Neural progenitor cell (in vitro differentiated cells): ENCODE results near the gene FALEC. TPM values are rescaled to one million over a fixed set of nuclear protein-coding genes. Genes with fewer than 3 reads are reported as not detected.

Experiments used
- DNase-seq: peaks from one replicate; pipeline ENCODE4 v3.0.0-alpha.2; 2016; ENCODE audit warnings: low spot score
- H2AFZ ChIP-seq: fragments of 200-600 bp; sonication (generic); replicated peaks from 2 replicates; pipeline ENCODE4 v1.6.1; 2016; ENCODE audit warnings: antibody characterized with exemption
- H3F3A ChIP-seq: fragments of 200-600 bp; sonication (generic); 2 replicates; pipeline ENCODE4 v1.6.1; 2016; ENCODE audit warnings: antibody characterized with exemption, low read depth
- H3K27ac ChIP-seq: fragments of 200-600 bp; sonication (generic); 2 replicates; pipeline ENCODE4 v1.5.1; 2016; ENCODE audit warnings: mild to moderate bottlenecking
- H3K27me3 ChIP-seq: fragments of 200-600 bp; sonication (generic); 2 replicates; pipeline ENCODE4 v1.6.1; 2016; ENCODE audit warnings: mild to moderate bottlenecking, moderate library complexity
- H3K36me3 ChIP-seq: fragments of 200-600 bp; sonication (generic); 2 replicates; pipeline ENCODE4 v1.5.1; 2016
- H3K4me1 ChIP-seq: fragments of 200-600 bp; sonication (generic); 2 replicates; pipeline ENCODE4 v1.6.1; 2016; ENCODE audit warnings: mixed run types
- H3K4me2 ChIP-seq: fragments of 200-600 bp; sonication (generic); 2 replicates; pipeline ENCODE4 v1.6.1; 2016
- H3K4me3 ChIP-seq: fragments of 200-600 bp; sonication (generic); 2 replicates; pipeline ENCODE4 v1.5.1; 2016
- H3K79me2 ChIP-seq: fragments of 200-600 bp; sonication (generic); 2 replicates; pipeline ENCODE4 v1.6.1; 2016; ENCODE audit warnings: low read depth
- H3K9ac ChIP-seq: fragments of 200-600 bp; sonication (generic); 2 replicates; pipeline ENCODE4 v1.6.1; 2016
- H3K9me3 ChIP-seq: fragments of 200-600 bp; sonication (generic); 2 replicates; pipeline ENCODE4 v1.5.1; 2016; ENCODE audit warnings: low read depth
- H4K20me1 ChIP-seq: fragments of 200-600 bp; sonication (generic); 2 replicates; pipeline ENCODE4 v1.6.1; 2016; ENCODE audit warnings: low read depth
- H3K27ac Mint-ChIP-seq: 3 replicates; pipeline ENCODE4 v1.8.0; 2021; ENCODE audit warnings: mixed read lengths
- H3K27me3 Mint-ChIP-seq: 2 replicates; pipeline ENCODE4 v1.8.0; 2022; ENCODE audit warnings: low read depth, mild to moderate bottlenecking, inconsistent platforms, moderate library complexity, mixed read lengths; ENCODE audit not compliant: insufficient read depth
- H3K36me3 Mint-ChIP-seq: 3 replicates; pipeline ENCODE4 v1.8.0; 2021; ENCODE audit warnings: mixed read lengths
- H3K4me1 Mint-ChIP-seq: 3 replicates; pipeline ENCODE4 v1.8.0; 2021; ENCODE audit warnings: mixed read lengths
- H3K4me3 Mint-ChIP-seq: 3 replicates; pipeline ENCODE4 v1.8.0; 2021; ENCODE audit warnings: mild to moderate bottlenecking, moderate library complexity, mixed read lengths
- H3K9me3 Mint-ChIP-seq: 3 replicates; pipeline ENCODE4 v1.8.0; 2020; ENCODE audit warnings: mixed read lengths
- EZH2 ChIP-seq: fragments of 200-600 bp; sonication (generic); IDR thresholded peaks from 2 replicates; pipeline ENCODE4 v1.6.1; 2017; ENCODE audit warnings: antibody characterized with exemption, mild to moderate bottlenecking, moderate library complexity
- EZH2phosphoT487 ChIP-seq: fragments of 200-600 bp; sonication (generic); IDR thresholded peaks from 2 replicates; pipeline ENCODE4 v1.6.1; 2017; ENCODE audit warnings: antibody characterized with exemption
- total RNA-seq: library from RNA; depleted of rRNA; stranded (reverse); fragments of >200 nt; gene quantifications from 2 replicates; pipeline ENCODE4 v1.2.3, GENCODE V29; 2015; ENCODE audit warnings: low replicate concordance
- TF ChIP-seq, protein P1 (sequence below): fragments of 200-600 bp; sonication (generic); IDR thresholded peaks from 2 replicates; pipeline ENCODE4 v1.5.1; 2017; ENCODE audit warnings: antibody characterized with exemption, mild to moderate bottlenecking

FALEC gene
- total RNA-seq, 1 donor from 2014 or later: not detected

DNA sequence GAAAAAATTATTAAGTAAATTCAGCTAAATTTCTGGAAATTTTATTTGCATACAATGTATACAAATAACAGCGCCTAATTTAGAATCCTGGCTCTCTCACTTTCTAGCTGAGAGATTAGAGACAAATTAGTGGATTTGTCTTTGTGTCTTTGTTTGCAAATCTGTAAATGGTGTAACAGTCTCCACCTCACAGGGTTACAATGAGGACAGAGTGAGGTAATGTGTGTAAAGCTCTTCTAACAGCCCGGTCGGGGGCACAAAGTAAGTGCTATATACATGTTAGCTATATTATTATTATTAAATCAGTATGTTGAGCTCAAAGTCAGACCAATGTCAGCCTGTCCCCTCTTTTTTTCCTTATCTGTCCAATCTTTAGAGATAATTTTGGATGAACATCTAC is 28.7 kb downstream of the FALEC start:
- no peak overlapping the region for H2AFZ ChIP-seq
- no peaks in the 10 kb centered on the region for H3K9me3 Mint-ChIP-seq

DNA sequence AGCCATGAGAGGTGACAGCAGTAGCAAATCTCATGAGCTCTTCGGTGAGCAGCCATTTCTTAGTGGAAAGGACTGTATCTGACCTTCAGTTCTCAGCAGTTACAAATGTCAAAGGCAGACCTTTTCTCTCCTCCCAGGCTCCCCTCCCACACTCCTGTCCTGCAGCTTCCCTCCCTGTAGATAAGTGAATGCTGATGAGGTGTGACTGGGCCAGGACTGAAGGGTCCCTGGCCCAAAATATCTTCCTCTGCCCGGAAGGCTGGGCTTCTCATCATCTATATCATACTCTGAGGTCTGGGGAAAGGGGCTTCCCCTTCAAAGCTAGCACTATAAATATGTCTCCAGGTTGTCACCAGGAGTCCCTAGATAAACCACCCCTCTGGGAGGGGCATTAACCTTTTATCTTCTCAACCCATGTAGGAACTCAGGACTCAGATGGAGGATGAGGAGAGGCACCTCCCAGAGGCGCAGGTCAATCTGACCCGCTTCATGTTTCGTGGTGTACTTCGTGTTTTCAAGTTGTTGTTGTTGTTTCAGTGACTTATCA is 30.0 kb downstream of the FALEC start:
- H3K36me3 ChIP-seq: no peaks in the 10 kb centered on the region
- no peak for DNase-seq
- Mint-ChIP-seq H3K27me3 (peaks cover 19% of the 10 kb centered on the region), H3K4me1 (peaks cover 19% of the 10 kb centered on the region), H3K9me3 (no peaks in the 10 kb centered on the region), H3K4me3 (no peak overlapping the region), H3K27ac (no peak overlapping the region), H3K36me3 (no peaks in the 10 kb centered on the region)
- H3K27me3 ChIP-seq: peaks cover 41% of the 10 kb centered on the region
- TF ChIP-seq EZH2 (no peak), EZH2phosphoT487 (no peak)
- TF ChIP-seq, protein P1, sequence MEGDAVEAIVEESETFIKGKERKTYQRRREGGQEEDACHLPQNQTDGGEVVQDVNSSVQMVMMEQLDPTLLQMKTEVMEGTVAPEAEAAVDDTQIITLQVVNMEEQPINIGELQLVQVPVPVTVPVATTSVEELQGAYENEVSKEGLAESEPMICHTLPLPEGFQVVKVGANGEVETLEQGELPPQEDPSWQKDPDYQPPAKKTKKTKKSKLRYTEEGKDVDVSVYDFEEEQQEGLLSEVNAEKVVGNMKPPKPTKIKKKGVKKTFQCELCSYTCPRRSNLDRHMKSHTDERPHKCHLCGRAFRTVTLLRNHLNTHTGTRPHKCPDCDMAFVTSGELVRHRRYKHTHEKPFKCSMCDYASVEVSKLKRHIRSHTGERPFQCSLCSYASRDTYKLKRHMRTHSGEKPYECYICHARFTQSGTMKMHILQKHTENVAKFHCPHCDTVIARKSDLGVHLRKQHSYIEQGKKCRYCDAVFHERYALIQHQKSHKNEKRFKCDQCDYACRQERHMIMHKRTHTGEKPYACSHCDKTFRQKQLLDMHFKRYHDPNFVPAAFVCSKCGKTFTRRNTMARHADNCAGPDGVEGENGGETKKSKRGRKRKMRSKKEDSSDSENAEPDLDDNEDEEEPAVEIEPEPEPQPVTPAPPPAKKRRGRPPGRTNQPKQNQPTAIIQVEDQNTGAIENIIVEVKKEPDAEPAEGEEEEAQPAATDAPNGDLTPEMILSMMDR: no peak
- no peak overlapping the region for H3K27ac ChIP-seq
- H3K9ac ChIP-seq: no peak overlapping the region
- H4K20me1 ChIP-seq: peaks cover 14% of the 10 kb centered on the region
- no peak overlapping the region for H2AFZ ChIP-seq
- no peak overlapping the region for H3K4me3 ChIP-seq
- peaks cover 9% of the 10 kb centered on the region for H3K4me1 ChIP-seq
- no peaks in the 10 kb centered on the region for H3K79me2 ChIP-seq
- no peaks in the 10 kb centered on the region for H3K9me3 ChIP-seq
- H3K4me2 ChIP-seq: no peak overlapping the region
- H3F3A ChIP-seq: peaks cover 26% of the 10 kb centered on the region

More for the DNA sequence above, 28.7 kb downstream of the FALEC start:
- Histone ChIP-seq H3K4me1 (peaks cover 9% of the 10 kb centered on the region), H3K9ac (no peak overlapping the region), H3K27ac (no peak overlapping the region), H3K4me2 (no peak overlapping the region), H4K20me1 (peaks cover 3% of the 10 kb centered on the region), H3K4me3 (no peak overlapping the region), H3K27me3 (peaks cover 27% of the 10 kb centered on the region), H3K36me3 (no peaks in the 10 kb centered on the region), H3K9me3 (no peaks in the 10 kb centered on the region), H3F3A (peaks cover 13% of the 10 kb centered on the region), H3K79me2 (no peaks in the 10 kb centered on the region)
- no peak for DNase-seq
- H3K36me3 Mint-ChIP-seq: no peaks in the 10 kb centered on the region
- no peak overlapping the region for H3K4me3 Mint-ChIP-seq
- H3K27me3 Mint-ChIP-seq: peaks cover 17% of the 10 kb centered on the region
- H3K4me1 Mint-ChIP-seq: peaks cover 13% of the 10 kb centered on the region
- TF ChIP-seq, protein P1: no peak
- TF ChIP-seq EZH2phosphoT487 (no peak), EZH2 (no peak)
- no peak overlapping the region for H3K27ac Mint-ChIP-seq

DNA sequence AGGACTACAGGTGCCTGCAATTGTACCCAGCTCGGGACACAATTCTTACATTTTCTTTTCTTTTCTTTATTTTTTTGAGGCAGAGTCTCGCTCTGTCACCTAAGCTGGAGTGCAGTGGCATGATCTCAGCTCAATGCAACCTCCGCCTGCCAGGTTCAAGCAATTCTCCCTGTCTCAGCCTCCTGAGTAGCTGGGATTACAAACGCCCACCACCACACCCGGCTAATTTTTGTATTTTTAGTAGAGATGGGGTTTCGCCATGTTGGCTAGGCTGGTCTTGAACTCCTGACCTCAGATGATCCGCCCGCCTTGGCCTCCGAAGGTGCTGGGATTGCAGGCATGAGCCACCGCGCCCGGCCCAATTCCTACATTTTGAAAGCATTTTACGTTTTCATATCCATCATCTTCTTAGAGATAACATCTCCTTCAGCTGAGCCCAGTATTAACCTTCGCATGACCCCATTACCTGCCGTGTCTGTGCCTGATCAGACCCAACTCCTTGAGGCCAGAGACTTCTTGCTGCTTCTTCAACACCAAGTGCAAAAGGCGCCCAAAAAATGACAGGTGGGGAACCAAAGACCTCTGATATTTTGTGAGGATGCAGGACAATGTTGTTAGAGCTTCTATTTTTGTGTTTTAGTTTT is 30.9 kb downstream of the FALEC start:
- Histone ChIP-seq H3K4me3 (no peak overlapping the region), H3K79me2 (no peaks in the 10 kb centered on the region), H3F3A (peaks cover 33% of the 10 kb centered on the region), H3K27ac (no peak overlapping the region), H3K27me3 (peaks cover 48% of the 10 kb centered on the region), H2AFZ (no peak overlapping the region), H3K9ac (no peak overlapping the region), H3K4me1 (peaks cover 9% of the 10 kb centered on the region), H4K20me1 (peaks cover 18% of the 10 kb centered on the region), H3K36me3 (no peaks in the 10 kb centered on the region), H3K9me3 (no peaks in the 10 kb centered on the region), H3K4me2 (no peak overlapping the region)
- Mint-ChIP-seq H3K9me3 (no peaks in the 10 kb centered on the region), H3K27me3 (peaks cover 22% of the 10 kb centered on the region), H3K27ac (no peak overlapping the region), H3K36me3 (no peaks in the 10 kb centered on the region), H3K4me3 (no peak overlapping the region), H3K4me1 (peaks cover 22% of the 10 kb centered on the region)
- TF ChIP-seq, protein P1: no peak
- TF ChIP-seq EZH2phosphoT487 (no peak), EZH2 (no peak)
- DNase-seq: no peak
